Colonic mucosa (tissue), 4 donors: ENCODE measurements around the gene RTL1. TPM values are rescaled to one million over a fixed set of nuclear protein-coding genes. Genes with fewer than 3 reads are reported as not detected.

ENCODE experiments used
- DNase-seq: peaks from one replicate; pipeline ENCODE4 v3.0.0-alpha.2; 2020
- H3K27ac ChIP-seq: fragments of 200-600 bp; one replicate; pipeline ENCODE4 v1.8.0; 2021
- H3K27me3 ChIP-seq: fragments of 200-600 bp; one replicate; pipeline ENCODE4 v1.8.0; 2021
- H3K36me3 ChIP-seq: fragments of 200-600 bp; one replicate; pipeline ENCODE4 v1.8.0; 2021
- H3K4me1 ChIP-seq: fragments of 200-600 bp; one replicate; pipeline ENCODE4 v1.8.0; 2021; ENCODE audit warnings: mild to moderate bottlenecking
- H3K4me3 ChIP-seq: fragments of 200-600 bp; one replicate; pipeline ENCODE4 v1.8.0; 2021
- H3K9ac ChIP-seq, 2 donors: one replicate each; pipeline ENCODE4 v1.7.0; 2013; ENCODE audit warnings: control low read depth in 2 of 2, low read depth in 2 of 2, low read length in 2 of 2
- H3K9me3 ChIP-seq: fragments of 200-600 bp; one replicate; pipeline ENCODE4 v1.8.0; 2021
- CTCF ChIP-seq: fragments of 200-600 bp; IDR thresholded peaks from one replicate; pipeline ENCODE4 v1.8.0; 2022; ENCODE audit warnings: antibody characterized with exemption, mild to moderate bottlenecking
- intact Hi-C: fragments of 100-400 bp; cut with DNase I; formaldehyde crosslinking; loops from one replicate; pipeline ENCODE4 v1.14.1; 2022
- total RNA-seq, 2 donors: library from RNA; stranded (reverse); fragmentation: NEBNext Ultra II Directional in 1 of 2; extraction: Animal tissue kit (Norgen Biotek cat#: 25700) in 1 of 2; gene quantifications; one replicate each; pipeline ENCODE4 v1.2.1, GENCODE V29; 2021
- donor health status: healthy.
- donor health status: DM: no; HTN: no; CAD: no.
- donor health status: DM: no; HTN: no; CAD: no.

The RTL1 gene
- total RNA-seq, 2 donors from 2014 or later, result not detected

- no peak for DNase-seq
- H3K36me3 ChIP-seq, result no peaks in the 10 kb centered on the region
- H3K27ac ChIP-seq, result no peak overlapping the region
- H3K9me3 ChIP-seq, result no peaks in the 10 kb centered on the region
- intact Hi-C loops, result no loop called here
- H3K27me3 ChIP-seq, result no peaks in the 10 kb centered on the region
- H3K4me1 ChIP-seq, result no peaks in the 10 kb centered on the region
- TF ChIP-seq CTCF, result no peak
- no peak overlapping the region for H3K4me3 ChIP-seq
- H3K9ac ChIP-seq, result no peak overlapping the region
These were observed 37.6 kb downstream of the RTL1 start for GRCh38 chr14:100865682-100866591.

- no peak for DNase-seq
- no peaks in the 10 kb centered on the region for H3K4me1 ChIP-seq
- no peak overlapping the region for H3K9ac ChIP-seq
- no peak overlapping the region for H3K4me3 ChIP-seq
- H3K9me3 ChIP-seq, result no peaks in the 10 kb centered on the region
- TF ChIP-seq CTCF, result no peak
- H3K27ac ChIP-seq, result no peak overlapping the region
- intact Hi-C loops, result no loop called here
- H3K27me3 ChIP-seq, result no peaks in the 10 kb centered on the region
- H3K36me3 ChIP-seq, result no peaks in the 10 kb centered on the region
These were observed 38.4 kb downstream of the RTL1 start for GRCh38 chr14:100864960-100865681.

- no peaks in the 10 kb centered on the region for H3K9me3 ChIP-seq
- no peaks in the 10 kb centered on the region for H3K27me3 ChIP-seq
- intact Hi-C loops, result no loop called here
- H3K4me3 ChIP-seq, result no peak overlapping the region
- no peaks in the 10 kb centered on the region for H3K4me1 ChIP-seq
- no peak for DNase-seq
- H3K9ac ChIP-seq, result no peak overlapping the region
- H3K36me3 ChIP-seq, result no peaks in the 10 kb centered on the region
- H3K27ac ChIP-seq, result no peak overlapping the region
- TF ChIP-seq CTCF, result no peak
These were observed 39.3 kb downstream of the RTL1 start for GRCh38 chr14:100864206-100864605.

GRCh38 chr14:100862793-100863192, 40.7 kb downstream of the RTL1 start:
- Histone ChIP-seq H3K4me1 (no peaks in the 10 kb centered on the region), H3K36me3 (no peaks in the 10 kb centered on the region), H3K9ac (no peak overlapping the region), H3K27ac (no peak overlapping the region), H3K4me3 (no peak overlapping the region), H3K9me3 (no peaks in the 10 kb centered on the region), H3K27me3 (no peaks in the 10 kb centered on the region)
- no peak for DNase-seq
- intact Hi-C loops, result no loop called here
- TF ChIP-seq CTCF, result no peak

GRCh38 chr14:100862277-100862676, 41.2 kb downstream of the RTL1 start:
- Histone ChIP-seq H3K27me3 (no peaks in the 10 kb centered on the region), H3K36me3 (no peaks in the 10 kb centered on the region), H3K9ac (no peak overlapping the region), H3K4me3 (no peak overlapping the region), H3K9me3 (no peaks in the 10 kb centered on the region), H3K4me1 (no peaks in the 10 kb centered on the region), H3K27ac (no peak overlapping the region)
- no peak for TF ChIP-seq CTCF
- no peak for DNase-seq
- intact Hi-C loops, result no loop called here
